ENCODE results near the gene MXD1.

- TF ChIP-seq, protein P1, sequence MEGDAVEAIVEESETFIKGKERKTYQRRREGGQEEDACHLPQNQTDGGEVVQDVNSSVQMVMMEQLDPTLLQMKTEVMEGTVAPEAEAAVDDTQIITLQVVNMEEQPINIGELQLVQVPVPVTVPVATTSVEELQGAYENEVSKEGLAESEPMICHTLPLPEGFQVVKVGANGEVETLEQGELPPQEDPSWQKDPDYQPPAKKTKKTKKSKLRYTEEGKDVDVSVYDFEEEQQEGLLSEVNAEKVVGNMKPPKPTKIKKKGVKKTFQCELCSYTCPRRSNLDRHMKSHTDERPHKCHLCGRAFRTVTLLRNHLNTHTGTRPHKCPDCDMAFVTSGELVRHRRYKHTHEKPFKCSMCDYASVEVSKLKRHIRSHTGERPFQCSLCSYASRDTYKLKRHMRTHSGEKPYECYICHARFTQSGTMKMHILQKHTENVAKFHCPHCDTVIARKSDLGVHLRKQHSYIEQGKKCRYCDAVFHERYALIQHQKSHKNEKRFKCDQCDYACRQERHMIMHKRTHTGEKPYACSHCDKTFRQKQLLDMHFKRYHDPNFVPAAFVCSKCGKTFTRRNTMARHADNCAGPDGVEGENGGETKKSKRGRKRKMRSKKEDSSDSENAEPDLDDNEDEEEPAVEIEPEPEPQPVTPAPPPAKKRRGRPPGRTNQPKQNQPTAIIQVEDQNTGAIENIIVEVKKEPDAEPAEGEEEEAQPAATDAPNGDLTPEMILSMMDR (IDR thresholded peaks at IDR 0.05), result no peak
- TF ChIP-seq EZH2phosphoT487 (IDR thresholded peaks at IDR 0.05), result no peak
These were observed 46.6 kb downstream of the MXD1 start, which contains the start of gene ASPRV1 for GRCh38 chr2:69961496-69961895.

Data from neural progenitor cell (in vitro differentiated cells).